ENCODE results near the gene TRIM33.

- TF ChIP-seq CTCF (IDR thresholded peaks at IDR 0.05; ENCODE audit: insufficient read depth, low read length) (no peak), GABPA (IDR thresholded peaks at IDR 0.05; ENCODE audit: low read depth) (no peak)
Observed at GRCh38 chr1:114379358-114379757, 131.6 kb downstream of the TRIM33 start.

All from HL-60 (cell line).